H1 (cell line): ENCODE measurements around the gene FGF11. TPM values are rescaled to one million over a fixed set of nuclear protein-coding genes. Genes with fewer than 3 reads are reported as not detected.

ENCODE experiments used
- CTCF ChIA-PET: fragments of 300-600 bp; sonication (Branson Sonifier 250); formaldehyde crosslinking; loops from one replicate; lab custom pipeline; 2021; ENCODE audit not compliant: partially characterized antibody; lab: Charles Lee
- POLR2A ChIA-PET: fragments of 300-600 bp; sonication (Branson Sonifier 250); formaldehyde crosslinking; loops from one replicate; lab custom pipeline; 2021; ENCODE audit warnings: inconsistent platforms; ENCODE audit not compliant: partially characterized antibody; lab: Charles Lee
- DNase-seq, 2 experiments: peaks; one replicate each; pipeline versions ENCODE4 v3.0.0 to v3.0.0-alpha.2; 2010 to 2022; ENCODE audit warnings: low spot score in 2 of 2, low read depth in 1 of 2, mixed read lengths in 1 of 2
- FAIRE-seq: peaks from 2 replicates; lab custom pipeline; 2011; peaks lifted over from hg19 to GRCh38; lab: Jason Lieb, UNC
- H2AFZ ChIP-seq: 2 replicates; pipeline ENCODE4 v1.8.1; 2012; ENCODE audit warnings: low read length, inconsistent platforms
- H2AK5ac ChIP-seq: 2 replicates; pipeline ENCODE4 v1.6.1; 2013; ENCODE audit warnings: low read depth, low read length
- H2BK120ac ChIP-seq: replicated peaks from 2 replicates; pipeline ENCODE3; 2013; ENCODE audit warnings: low read depth, low read length, inconsistent platforms
- H2BK12ac ChIP-seq: 2 replicates; pipeline ENCODE4 v1.6.1; 2013; ENCODE audit warnings: low read depth, low read length
- H2BK15ac ChIP-seq: 2 replicates; pipeline ENCODE4 v1.6.1; 2013; ENCODE audit warnings: low read length
- H2BK20ac ChIP-seq: 2 replicates; pipeline ENCODE4 v1.6.1; 2013; ENCODE audit warnings: low read length
- H2BK5ac ChIP-seq: 2 replicates; pipeline ENCODE4 v1.6.1; 2013; ENCODE audit warnings: low read depth, low read length
- H3K14ac ChIP-seq: 2 replicates; pipeline ENCODE4 v1.6.1; 2013; ENCODE audit warnings: inconsistent platforms; ENCODE audit not compliant: insufficient read length
- H3K18ac ChIP-seq: 2 replicates; pipeline ENCODE4 v1.6.1; 2013; ENCODE audit warnings: low read length; ENCODE audit errors: extremely low read depth
- H3K23ac ChIP-seq: 2 replicates; pipeline ENCODE4 v1.6.1; 2013; ENCODE audit warnings: inconsistent platforms; ENCODE audit not compliant: insufficient read length
- H3K23me2 ChIP-seq: 2 replicates; pipeline ENCODE4 v1.6.1; 2013; ENCODE audit warnings: low read depth, low read length
- H3K27ac ChIP-seq: 2 replicates; pipeline ENCODE4 v1.6.1; 2011; ENCODE audit warnings: low read depth, low read length, inconsistent platforms
- H3K27me3 ChIP-seq, 4 experiments: replicated peaks in 1 of 4; 1 replicate in 1 of 4; 2 replicates in 3 of 4; pipeline versions ENCODE4 v1.6.1 to v1.8.1; 2011 to 2013; ENCODE audit warnings: low read length in 3 of 4, mild to moderate bottlenecking in 3 of 4, inconsistent platforms in 2 of 4, mixed read lengths in 2 of 4, moderate library complexity in 1 of 4; ENCODE audit not compliant: control insufficient read depth in 3 of 4, insufficient read depth in 3 of 4; ENCODE audit errors: extremely low read depth in 1 of 4
- H3K36me3 ChIP-seq, 4 experiments: 2 replicates each; pipeline versions ENCODE4 v1.6.1 to v1.8.1; 2011 to 2013; ENCODE audit warnings: mild to moderate bottlenecking in 4 of 4, low read length in 3 of 4, moderate library complexity in 2 of 4, control low read depth in 1 of 4, inconsistent platforms in 1 of 4; ENCODE audit not compliant: insufficient read depth in 4 of 4, control insufficient read depth in 2 of 4
- H3K4ac ChIP-seq: replicated peaks from 2 replicates; pipeline ENCODE3; 2013; ENCODE audit warnings: low read length, low read depth, mixed read lengths, inconsistent platforms; ENCODE audit not compliant: insufficient read length
- H3K4me1 ChIP-seq, 4 experiments: replicated peaks in 1 of 4; 1 replicate in 1 of 4; 2 replicates in 3 of 4; pipeline versions ENCODE4 v1.6.1 to v1.8.1; 2011 to 2013; ENCODE audit warnings: low read length in 3 of 4, inconsistent platforms in 2 of 4, mixed read lengths in 1 of 4; ENCODE audit not compliant: insufficient read depth in 4 of 4, control insufficient read depth in 3 of 4
- H3K4me2 ChIP-seq, 2 experiments: 2 replicates each; pipeline versions ENCODE4 v1.6.1 to v1.8.1; 2011 to 2013; ENCODE audit warnings: low read depth in 2 of 2, low read length in 2 of 2, control low read depth in 1 of 2, inconsistent platforms in 1 of 2, mild to moderate bottlenecking in 1 of 2; ENCODE audit not compliant: insufficient read depth in 1 of 2
- H3K4me3 ChIP-seq, 4 experiments: fragments of 200-600, 300-600 bp in 1 of 4; sonication (generic), shearing (Covaris generic), sonication (Bioruptor Twin) in 1 of 4; 2 replicates each; pipeline versions ENCODE4 v1.5.1 to v1.8.1; 2011 to 2016; ENCODE audit warnings: low read length in 4 of 4, low read depth in 3 of 4, control low read depth in 2 of 4, inconsistent platforms in 2 of 4, mild to moderate bottlenecking in 2 of 4, mixed read lengths in 1 of 4, moderate library complexity in 1 of 4; ENCODE audit not compliant: insufficient read depth in 2 of 4; ENCODE audit errors: extremely low read depth in 1 of 4
- H3K56ac ChIP-seq: replicated peaks from 2 replicates; pipeline ENCODE3; 2013; ENCODE audit warnings: low read depth, mild to moderate bottlenecking, mixed read lengths, low read length, inconsistent platforms; ENCODE audit not compliant: insufficient read length
- H3K79me1 ChIP-seq: 2 replicates; pipeline ENCODE4 v1.6.1; 2013; ENCODE audit warnings: low read depth, low read length, control low read depth
- H3K79me2 ChIP-seq, 2 experiments: 2 replicates each; pipeline versions ENCODE4 v1.6.1 to v1.8.1; 2012 to 2013; ENCODE audit warnings: low read length in 2 of 2, mild to moderate bottlenecking in 2 of 2, inconsistent platforms in 1 of 2; ENCODE audit not compliant: insufficient read depth in 2 of 2, control insufficient read depth in 1 of 2
- H3K9ac ChIP-seq, 4 experiments: replicated peaks in 1 of 4; 1 replicate in 1 of 4; 2 replicates in 3 of 4; pipeline versions ENCODE4 v1.6.1 to v1.8.1; 2011 to 2013; ENCODE audit warnings: low read depth in 3 of 4, low read length in 3 of 4, control low read depth in 2 of 4, mild to moderate bottlenecking in 2 of 4, moderate library complexity in 2 of 4, inconsistent platforms in 1 of 4; ENCODE audit errors: extremely low read depth in 1 of 4
- H3K9me3 ChIP-seq, 2 experiments: 2 replicates each; pipeline versions ENCODE4 v1.6.1 to v1.8.1; 2012 to 2013; ENCODE audit warnings: mild to moderate bottlenecking in 2 of 2, moderate library complexity in 2 of 2, control low read depth in 1 of 2, inconsistent platforms in 1 of 2, low read depth in 1 of 2, low read length in 1 of 2, mixed read lengths in 1 of 2; ENCODE audit not compliant: insufficient read depth in 2 of 2
- H4K20me1 ChIP-seq, 2 experiments: replicated peaks in 1 of 2; 2 replicates each; pipeline versions ENCODE3 to v1.8.1; 2011 to 2013; ENCODE audit warnings: inconsistent platforms in 2 of 2, low read length in 2 of 2, mild to moderate bottlenecking in 1 of 2; ENCODE audit not compliant: insufficient read depth in 2 of 2, control insufficient read depth in 1 of 2
- H4K5ac ChIP-seq: 2 replicates; pipeline ENCODE4 v1.6.1; 2013; ENCODE audit warnings: low read length, low read depth, mixed read lengths, inconsistent platforms; ENCODE audit not compliant: insufficient read length
- H4K8ac ChIP-seq: 2 replicates; pipeline ENCODE4 v1.8.0; 2013; ENCODE audit warnings: mild to moderate bottlenecking, moderate library complexity, low read length, inconsistent platforms; ENCODE audit not compliant: insufficient read depth; ENCODE audit errors: extremely low read depth
- H4K91ac ChIP-seq: replicated peaks from 2 replicates; pipeline ENCODE3; 2013; ENCODE audit warnings: low read length, mixed read lengths, inconsistent platforms; ENCODE audit not compliant: insufficient read length
- CBX8 ChIP-seq: fragments of 300-800, 300-1000 bp; sonication (generic); IDR thresholded peaks from 2 replicates; pipeline ENCODE4 v1.7.1; 2016; ENCODE audit warnings: low read depth, low read length, borderline replicate concordance
- KDM4A ChIP-seq: IDR thresholded peaks from one replicate; pipeline ENCODE4 v1.7.1; 2012; ENCODE audit warnings: low read depth, mild to moderate bottlenecking, moderate library complexity, low read length, inconsistent platforms; ENCODE audit not compliant: severe bottlenecking
- NRF1 ChIP-seq: IDR thresholded peaks from 2 replicates; pipeline ENCODE4 v1.6.1; 2011; ENCODE audit warnings: mild to moderate bottlenecking, low read depth, low read length, improper control_type of control experiment
- RBBP5 ChIP-seq: IDR thresholded peaks from 2 replicates; pipeline ENCODE4 v1.7.1; 2012; ENCODE audit warnings: low read depth, mild to moderate bottlenecking, inconsistent platforms, low read length, moderate library complexity, borderline replicate concordance
- SIN3A ChIP-seq, 2 experiments: IDR thresholded peaks in 1 of 2; conservative IDR thresholded peaks in 1 of 2; 2 replicates each; pipeline ENCODE4 v1.6.1; 2011 to 2012; ENCODE audit warnings: low read length in 2 of 2, improper control_type of control experiment in 1 of 2, low read depth in 1 of 2, mild to moderate bottlenecking in 1 of 2
- ZNF274 ChIP-seq: IDR thresholded peaks from 2 replicates; pipeline ENCODE4 v1.7.0; 2012; ENCODE audit warnings: low read length, borderline replicate concordance; ENCODE audit errors: extremely low read depth
- WGBS, 2 experiments: shearing (Covaris generic) in 1 of 2; methylation state at CpG; one replicate each; pipeline versions ENCODE4 v1.1.6 to v1.1.7; 2013 to 2015; ENCODE audit warnings: low lambda C conversion rate in 2 of 2, mixed read lengths in 2 of 2, inconsistent platforms in 1 of 2, low coverage in 1 of 2, missing lambda C conversion rate in 1 of 2; ENCODE audit not compliant: insufficient replicate concordance in 2 of 2, insufficient coverage in 1 of 2, insufficient read length in 1 of 2; ENCODE audit errors: extremely low coverage in 1 of 2, missing lambda C conversion rate in 1 of 2; 5-methylcytosine and 5-hydroxymethylcytosine counted together
- polyA plus RNA-seq, 7 experiments: library from polyadenylated mRNA; depleted of rRNA in 3 of 7; stranded (reverse) in 5 of 7; unstranded in 2 of 7; fragments of >200 nt in 5 of 7; fragments of 200-250 nt in 2 of 7; gene quantifications; 1 replicate in 5 of 7; 2 replicates in 1 of 7; 4 replicates in 1 of 7; pipeline versions ENCODE4 v1.2.1 to v1.2.3, GENCODE V29; 2011 to 2013; ENCODE audit warnings: missing spikeins in 2 of 7, mixed read lengths in 2 of 7
- total RNA-seq: library from RNA; stranded (reverse); fragmentation: NEBNext Ultra II Directional; extraction: Animal tissue kit (Norgen Biotek cat#: 25700); gene quantifications from 2 replicates; pipeline ENCODE4 v1.2.1, GENCODE V29; 2021

Gene FGF11
- total and polyA plus RNA-seq, 2 of the 8 experiments (the other 6 are each of a cell fraction or from before 2014, with no cell fraction given), result 11.8 to 26.1 TPM

DNA sequence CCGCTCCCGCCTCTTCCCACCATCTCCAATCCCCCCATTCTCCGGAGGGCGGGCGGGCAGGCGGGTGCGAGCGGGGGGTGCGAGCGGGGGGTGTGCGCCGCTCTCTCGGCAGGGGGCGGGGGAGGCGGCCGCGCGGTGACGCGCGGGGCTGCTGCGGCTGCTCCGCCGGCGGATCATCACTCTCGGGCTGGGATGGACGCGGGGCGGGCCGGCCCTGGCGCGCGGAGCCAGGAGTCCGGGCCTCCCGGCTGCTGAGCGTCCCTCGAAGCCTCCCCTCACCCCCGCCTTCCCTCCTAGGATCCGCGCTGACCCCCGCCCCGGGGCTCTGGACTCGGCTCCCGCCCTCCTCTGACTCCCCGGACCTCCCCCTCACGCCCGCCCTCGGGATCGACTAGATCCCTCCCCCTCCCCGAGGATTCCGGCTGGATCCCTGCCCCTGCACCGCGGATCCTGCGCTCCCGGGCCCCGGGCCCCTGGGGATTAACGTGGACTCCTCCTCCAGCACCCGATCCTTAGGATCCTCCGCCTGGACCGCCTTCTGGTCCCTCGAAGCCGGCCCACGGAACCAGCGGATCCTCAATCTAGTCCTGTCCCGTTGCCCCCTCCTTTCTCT is 34.5 kb upstream of the FGF11 start:
- Histone ChIP-seq H4K91ac (no peak overlapping the region), H3K9me3 (no peaks in the 10 kb centered on the region), H3K56ac (no peak overlapping the region), H3K18ac (peak overlapping the region; percentile 81), H3K23ac (no peak overlapping the region), H4K5ac (peak overlapping the region; percentile 59), H3K14ac (no peak overlapping the region), H3K4me3 (peak overlapping the region; percentile 72 to 94 (median 81)), H3K79me1 (peaks cover 6% of the 10 kb centered on the region), H4K20me1 (peaks cover 0 to 13% of the 10 kb centered on the region in 2 experiments), H2BK20ac (no peak overlapping the region), H2AFZ (no peak overlapping the region), H3K4me1 (peaks cover 0 to 15% (median 11%) of the 10 kb centered on the region in 4 experiments; a peak in 5 of 7 replicates), H2BK15ac (no peak overlapping the region), H3K79me2 (peaks cover 0 to 8% of the 10 kb centered on the region in 2 experiments; a peak in 1 of 4 replicates), H2BK120ac (no peak overlapping the region), H2BK12ac (no peak overlapping the region), H3K4me2 (peak overlapping the region; percentile 90 to 97), H3K27ac (peak overlapping the region; percentile 55; the same call in 1 of the 2 replicates), H2BK5ac (peak overlapping the region; percentile 60; the same call in 1 of the 2 replicates), H3K9ac (peak overlapping the region; percentile 52 to 76 (median 59))
- 1% methylated on average over 16 of the region's 65 CpGs; no CpG with 5 or more reads in 1 of the 2 experiments for WGBS, 2 experiments
- peak in 1 of 2 experiments; percentile 81 for DNase-seq
- CTCF ChIA-PET, result interaction anchor here (0.8 to 3.2 kb wide), 7 partner anchors 9 to 156 kb away, joined by 4 to 22 read pairs (median 5); partner anchors contain the start of genes TMEM95 and TNK1
- no peak for FAIRE-seq
- TF ChIP-seq KDM4A (peak; percentile 51), ZNF274 (no peak), RBBP5 (peak; percentile 74; the same call in 1 of the 2 replicates), SIN3A (conservative IDR thresholded peaks at IDR 0.05 in 1 of 2, IDR thresholded peaks at IDR 0.05 in 1 of 2; ENCODE audit: low read depth in 1 of 2, low read length in 2 of 2) (peak in 1 of 2 experiments; percentile 25; a peak in 1 of 4 replicates), CBX8 (no peak), NRF1 (no peak)
- TF ChIP-seq, all 59 proteins: peak for 3
- peaks cover 15% of the 10 kb centered on the region; the same call in 1 of the 2 replicates for H3K23me2 ChIP-seq
- POLR2A ChIA-PET, result interaction anchor here (0.7 to 8.2 kb wide), 22 partner anchors 9 to 190 kb away, joined by 3 to 66 read pairs (median 4); partner anchors contain the start of genes ACAP1, CHRNB1, FGF11 and PLSCR3
- H2AK5ac ChIP-seq, result no peak overlapping the region
- H3K4ac ChIP-seq, result no peak overlapping the region
- peaks cover 2 to 14% (median 10%) of the 10 kb centered on the region in 4 experiments; a peak in 5 of 8 replicates for H3K36me3 ChIP-seq
- H4K8ac ChIP-seq, result peak overlapping the region; percentile 54
- H3K27me3 ChIP-seq, result no peaks in the 10 kb centered on the region; a peak in 1 of 7 replicates
